Body of pancreas (tissue), 4 donors: Measurements from ENCODE around the gene UBAC2.

Experiments used
- CTCF ChIP-seq, 7 experiments: fragments of 450-650 bp in 4 of 7; fragments of 200-600 bp in 3 of 7; sonication (generic) in 3 of 7; IDR thresholded peaks; one replicate each; pipeline ENCODE4 v1.5.1; 2016 to 2019; ENCODE audit warnings: antibody characterized with exemption in 7 of 7
- POLR2A ChIP-seq, 3 donors: fragments of 450-650 bp; IDR thresholded peaks; one replicate each; pipeline ENCODE4 v1.6.1; 2016; ENCODE audit warnings: antibody characterized with exemption in 3 of 3, mild to moderate bottlenecking in 2 of 3

GRCh38 chr13:99356262-99357091 is 155.8 kb downstream of the UBAC2 start:
- no peak for TF ChIP-seq CTCF (IDR thresholded peaks at IDR 0.05)
- TF ChIP-seq POLR2A (IDR thresholded peaks at IDR 0.05), result no peak
